GM18508 (cell line): ENCODE results near the gene XPO1.
"Not testable (repeated sequence)": the region's sequence is repeated elsewhere in the genome, so short reads cannot be mapped to it uniquely, and the experiment has no call there.

Experiments used
- ATAC-seq: cut with Tn5 transposase; IDR thresholded peaks from one replicate; pipeline ENCODE4 v1.9.1; 2021; ENCODE audit warnings: moderate number of reproducible peaks; ENCODE audit not compliant: insufficient read depth, unreplicated experiment

XPO1 gene

GRCh38 chr2:61470965-61471904 is 66.9 kb downstream of the XPO1 start, which contains the start of gene USP34:
Gene USP34 (minus strand): TSS chr2:61471087. CDS start chr2:61470692, 395 bp downstream.
- no peak for ATAC-seq

- ATAC-seq = no peak
Observed at GRCh38 chr2:61470122-61470951, 67.8 kb downstream of the XPO1 start.

- ATAC-seq = no peak
Observed at GRCh38 chr2:61469424-61470121, 68.6 kb downstream of the XPO1 start.

- ATAC-seq = not testable (repeated sequence)
Observed at GRCh38 chr2:61468231-61468630, 69.9 kb downstream of the XPO1 start.

- no peak for ATAC-seq
Observed at GRCh38 chr2:61465045-61465444, 73.1 kb downstream of the XPO1 start.

- ATAC-seq = no peak
Observed at GRCh38 chr2:61463769-61464475, 74.2 kb downstream of the XPO1 start.

GRCh38 chr2:61461404-61461803 is 76.8 kb downstream of the XPO1 start:
- ATAC-seq = no peak

GRCh38 chr2:61460163-61460562 is 78.0 kb downstream of the XPO1 start:
- ATAC-seq = no peak

GRCh38 chr2:61456746-61457420 is 81.3 kb downstream of the XPO1 start:
- ATAC-seq = no peak

- ATAC-seq = no peak
Observed at GRCh38 chr2:61456070-61456745, 81.9 kb downstream of the XPO1 start.

GRCh38 chr2:61454972-61455371 is 83.2 kb downstream of the XPO1 start:
- ATAC-seq = not testable (repeated sequence)

GRCh38 chr2:61454383-61454782 is 83.8 kb downstream of the XPO1 start:
- no peak for ATAC-seq

GRCh38 chr2:61452392-61452791 is 85.8 kb downstream of the XPO1 start:
- ATAC-seq = no peak

GRCh38 chr2:61451178-61451577 is 87.0 kb downstream of the XPO1 start:
- ATAC-seq = no peak

GRCh38 chr2:61450144-61450543 is 88.0 kb downstream of the XPO1 start:
- ATAC-seq = no peak

GRCh38 chr2:61448229-61448628 is 89.9 kb downstream of the XPO1 start:
- ATAC-seq = no peak

GRCh38 chr2:61446971-61447370 is 91.2 kb downstream of the XPO1 start:
- not testable (repeated sequence) for ATAC-seq

GRCh38 chr2:61443342-61444041 is 94.7 kb downstream of the XPO1 start:
- peak; percentile 91 for ATAC-seq
